Activated naive CD4-positive, alpha-beta T cell (primary cell): ENCODE measurements around the gene MAN2B1.
A peak's percentile ranks its signal among the peaks of the same experiment; 100 is the strongest.
"Not testable (repeated sequence)": the region's sequence is repeated elsewhere in the genome, so short reads cannot be mapped to it uniquely, and the experiment has no call there.

Experiments used
- DNase-seq, 4 experiments: peaks; one replicate each; lab custom pipeline; 2025; lab: John Stamatoyannopoulos, UW

MAN2B1 gene

GRCh38 chr19:12689012-12689411, 22.5 kb upstream of the MAN2B1 start:
- DNase-seq, result no peak

GRCh38 chr19:12687496-12688196, 21.1 kb upstream of the MAN2B1 start, which contains the start of gene GNG14:
Gene GNG14 (plus strand): TSS chr19:12687998. CDS start chr19:12688049, 51 bp downstream.
- no peak for DNase-seq

GRCh38 chr19:12685831-12686230, 19.3 kb upstream of the MAN2B1 start:
- DNase-seq, result no peak

- DNase-seq, result peak; percentile 71 to 79 (median 74)
Measured at GRCh38 chr19:12681074-12681987, 14.8 kb upstream of the MAN2B1 start, which contains the start of gene DHPS. Gene DHPS (minus strand): TSS chr19:12681880. CDS start chr19:12681766, 114 bp downstream.

- no peak for DNase-seq
Measured at GRCh38 chr19:12680034-12680433, 13.5 kb upstream of the MAN2B1 start.

- not testable (repeated sequence) for DNase-seq
Measured at GRCh38 chr19:12678039-12678438, 11.5 kb upstream of the MAN2B1 start.

GRCh38 chr19:12676928-12677327, 10.4 kb upstream of the MAN2B1 start:
- no peak for DNase-seq

GRCh38 chr19:12676384-12676792, 9.8 kb upstream of the MAN2B1 start:
- peak; percentile 71 to 83 (median 81) for DNase-seq

GRCh38 chr19:12675940-12676339, 9.4 kb upstream of the MAN2B1 start:
- no peak for DNase-seq

- no peak for DNase-seq
Measured at GRCh38 chr19:12675399-12675798, 8.9 kb upstream of the MAN2B1 start.

- no peak for DNase-seq
Measured at GRCh38 chr19:12672744-12673143, 6.2 kb upstream of the MAN2B1 start.

GRCh38 chr19:12670159-12670928, 3.8 kb upstream of the MAN2B1 start:
- no peak for DNase-seq

- DNase-seq, result peak; percentile 42 to 67 (median 53)
Measured at GRCh38 chr19:12669270-12670158, 3.0 kb upstream of the MAN2B1 start.

GRCh38 chr19:12668932-12669269, 2.4 kb upstream of the MAN2B1 start:
- DNase-seq, result peak; percentile 29 to 59 (median 36)

- DNase-seq, result no peak
Measured at GRCh38 chr19:12668346-12668745, 1.8 kb upstream of the MAN2B1 start.

GRCh38 chr19:12667731-12668302, 1.3 kb upstream of the MAN2B1 start:
- DNase-seq, result no peak

GRCh38 chr19:12665671-12666264, 774 bp downstream of the MAN2B1 start:
- DNase-seq, result no peak

- peak in 2 of 4 experiments; percentile 43 to 50 for DNase-seq
Measured at GRCh38 chr19:12665281-12665573, 1.3 kb downstream of the MAN2B1 start.

GRCh38 chr19:12664406-12665280, 1.9 kb downstream of the MAN2B1 start:
- no peak for DNase-seq

GRCh38 chr19:12660980-12661379, 5.6 kb downstream of the MAN2B1 start:
- no peak for DNase-seq
